Smooth muscle cell (in vitro differentiated cells): ENCODE data around the gene TAF3. TPM values are rescaled to one million over a fixed set of nuclear protein-coding genes. Genes with fewer than 3 reads are reported as not detected.

Experiments used
- DNase-seq: peaks from one replicate; lab custom pipeline; 2025; ENCODE audit not compliant: unreplicated experiment; lab: John Stamatoyannopoulos, UW
- H2AFZ ChIP-seq: fragments of 200-600 bp; sonication (generic); 2 replicates; pipeline ENCODE4 v1.6.0; 2016; ENCODE audit warnings: antibody characterized with exemption, low read depth, mild to moderate bottlenecking
- H3F3A ChIP-seq: fragments of 200-600 bp; sonication (generic); 2 replicates; pipeline ENCODE4 v1.6.0; 2017; ENCODE audit warnings: antibody characterized with exemption, low read depth
- H3K27ac ChIP-seq: fragments of 200-600 bp; sonication (generic); 2 replicates; pipeline ENCODE4 v1.5.1; 2016; ENCODE audit warnings: low read depth, mild to moderate bottlenecking
- H3K27me3 ChIP-seq: fragments of 200-600 bp; sonication (generic); 2 replicates; pipeline ENCODE4 v1.6.1; 2016; ENCODE audit warnings: low read depth, mild to moderate bottlenecking
- H3K36me3 ChIP-seq: fragments of 200-600 bp; sonication (generic); 2 replicates; pipeline ENCODE4 v1.5.1; 2016; ENCODE audit warnings: low read depth
- H3K4me1 ChIP-seq: fragments of 200-600 bp; sonication (generic); 2 replicates; pipeline ENCODE4 v1.5.1; 2016; ENCODE audit warnings: low read depth
- H3K4me2 ChIP-seq: fragments of 200-600 bp; sonication (generic); 2 replicates; pipeline ENCODE4 v1.6.0; 2016; ENCODE audit warnings: mild to moderate bottlenecking
- H3K4me3 ChIP-seq: fragments of 200-600 bp; sonication (generic); 2 replicates; pipeline ENCODE4 v1.5.1; 2016; ENCODE audit warnings: mild to moderate bottlenecking
- H3K79me2 ChIP-seq: fragments of 200-600 bp; sonication (generic); 2 replicates; pipeline ENCODE4 v1.6.0; 2016; ENCODE audit warnings: low read depth, mild to moderate bottlenecking
- H3K9ac ChIP-seq: fragments of 200-600 bp; sonication (generic); 2 replicates; pipeline ENCODE4 v1.6.0; 2016; ENCODE audit warnings: low read depth
- H3K9me3 ChIP-seq: fragments of 200-600 bp; sonication (generic); replicated peaks from 2 replicates; pipeline ENCODE4 v1.5.1; 2016; ENCODE audit warnings: low read depth
- H4K20me1 ChIP-seq: fragments of 200-600 bp; sonication (generic); 2 replicates; pipeline ENCODE4 v1.6.0; 2016; ENCODE audit warnings: low read depth
- CTCF ChIP-seq: fragments of 200-600 bp; sonication (generic); IDR thresholded peaks from 2 replicates; pipeline ENCODE4 v1.5.1; 2017; ENCODE audit warnings: borderline replicate concordance, mild to moderate bottlenecking, antibody characterized with exemption; ENCODE audit not compliant: insufficient read depth, poor library complexity, severe bottlenecking
- WGBS: methylation state at CpG from one replicate; pipeline ENCODE4 v1.1.7; 2016; ENCODE audit warnings: low lambda C conversion rate; 5-methylcytosine and 5-hydroxymethylcytosine counted together
- polyA plus RNA-seq: library from polyadenylated mRNA; unstranded; fragments of >200 nt; fragmentation: Nextera tagmentation; extraction: Ambion mirVana; gene quantifications from 2 replicates; pipeline ENCODE4 v1.2.1, GENCODE V29; 2016
- total RNA-seq: library from RNA; depleted of rRNA; stranded (reverse); fragments of >200 nt; gene quantifications from 2 replicates; pipeline ENCODE4 v1.2.3, GENCODE V29; 2014

Gene TAF3
- total and polyA plus RNA-seq, 2 experiments from 2014 or later: 3.7 to 7.0 TPM

- H4K20me1 ChIP-seq: no peaks in the 10 kb centered on the region
- no peak for DNase-seq
- no peak overlapping the region for H3K27ac ChIP-seq
- H3K4me2 ChIP-seq: no peak overlapping the region
- H2AFZ ChIP-seq: no peak overlapping the region
- no peak overlapping the region for H3K9ac ChIP-seq
- 94% methylated on average over 1 of the region's 1 CpG for WGBS
- H3K9me3 ChIP-seq: no peaks in the 10 kb centered on the region
- no peak overlapping the region for H3K4me3 ChIP-seq
- no peaks in the 10 kb centered on the region for H3K36me3 ChIP-seq
- TF ChIP-seq CTCF: no peak
- peaks cover 6% of the 10 kb centered on the region for H3K4me1 ChIP-seq
- no peaks in the 10 kb centered on the region for H3K27me3 ChIP-seq
- no peaks in the 10 kb centered on the region for H3K79me2 ChIP-seq
- no peaks in the 10 kb centered on the region for H3F3A ChIP-seq
Observed at GRCh38 chr10:8013006-8013405, 194.7 kb downstream of the TAF3 start.

GRCh38 chr10:8013619-8014018, 195.3 kb downstream of the TAF3 start:
- Histone ChIP-seq H3K36me3 (no peaks in the 10 kb centered on the region), H3K27ac (no peak overlapping the region), H3F3A (no peaks in the 10 kb centered on the region), H4K20me1 (no peaks in the 10 kb centered on the region), H3K9ac (no peak overlapping the region), H3K9me3 (no peaks in the 10 kb centered on the region), H3K4me2 (no peak overlapping the region), H3K27me3 (no peaks in the 10 kb centered on the region), H3K4me3 (no peak overlapping the region), H2AFZ (no peak overlapping the region), H3K4me1 (peaks cover 6% of the 10 kb centered on the region), H3K79me2 (no peaks in the 10 kb centered on the region)
- TF ChIP-seq CTCF: no peak
- WGBS: 98% methylated on average over 10 of the region's 10 CpGs
- no peak for DNase-seq

GRCh38 chr10:8014649-8015048, 196.3 kb downstream of the TAF3 start:
- no peak for DNase-seq
- Histone ChIP-seq H3K4me1 (peaks cover 6% of the 10 kb centered on the region), H3K9ac (no peak overlapping the region), H3K27ac (no peak overlapping the region), H4K20me1 (no peaks in the 10 kb centered on the region), H3K27me3 (no peaks in the 10 kb centered on the region), H3K4me3 (no peak overlapping the region), H3K9me3 (no peaks in the 10 kb centered on the region), H3K36me3 (no peaks in the 10 kb centered on the region), H3K79me2 (no peaks in the 10 kb centered on the region), H3F3A (no peaks in the 10 kb centered on the region), H3K4me2 (no peak overlapping the region), H2AFZ (no peak overlapping the region)
- WGBS: 95% methylated on average over 16 of the region's 16 CpGs
- TF ChIP-seq CTCF: no peak

- peaks cover 6% of the 10 kb centered on the region for H3K4me1 ChIP-seq
- H3K4me3 ChIP-seq: no peak overlapping the region
- no peak overlapping the region for H3K27ac ChIP-seq
- no peaks in the 10 kb centered on the region for H3K27me3 ChIP-seq
- H2AFZ ChIP-seq: no peak overlapping the region
- WGBS: 51% methylated on average over 6 of the region's 6 CpGs
- H3K9ac ChIP-seq: no peak overlapping the region
- no peaks in the 10 kb centered on the region for H3F3A ChIP-seq
- no peaks in the 10 kb centered on the region for H3K9me3 ChIP-seq
- no peak for TF ChIP-seq CTCF
- no peaks in the 10 kb centered on the region for H3K79me2 ChIP-seq
- H3K4me2 ChIP-seq: no peak overlapping the region
- no peaks in the 10 kb centered on the region for H4K20me1 ChIP-seq
- no peak for DNase-seq
- H3K36me3 ChIP-seq: no peaks in the 10 kb centered on the region
Observed at GRCh38 chr10:8017277-8017676, 199.0 kb downstream of the TAF3 start.
